NCI-H1417 treated with DMSO at 0.1 percent for 48 hours (cell line): ENCODE data around the gene KLC4.

ENCODE experiments used
- DNase-seq: peaks from one replicate; lab custom pipeline; 2025; lab: John Stamatoyannopoulos, UW

Gene KLC4

GRCh38 chr6:43059168-43060033 is at the start of gene KLC4, which contains the start of gene MRPL2:
Gene KLC4, plus strand, starts transcription at chr6:43059631. Its CDS starts 1,705 bp downstream, at chr6:43061336.
Gene MRPL2, minus strand, starts transcription at chr6:43059434. Its CDS starts 53 bp downstream, at chr6:43059381.
- DNase-seq: peak; percentile 91

GRCh38 chr6:43011207-43011606 is 48.2 kb upstream of the KLC4 start:
- DNase-seq: no peak

GRCh38 chr6:43012364-43012763 is 47.1 kb upstream of the KLC4 start:
- no peak for DNase-seq

GRCh38 chr6:43013097-43013842 is 46.2 kb upstream of the KLC4 start:
- DNase-seq: no peak

GRCh38 chr6:43013843-43014433 is 45.5 kb upstream of the KLC4 start, which contains the start of the genes KLHDC3 and MEA1:
Gene KLHDC3, plus strand, starts transcription at chr6:43014249. Its CDS starts 2,944 bp downstream, at chr6:43017193.
Gene MEA1, minus strand, starts transcription at chr6:43013946. Its CDS starts 133 bp downstream, at chr6:43013813.
- DNase-seq: peak; percentile 98

GRCh38 chr6:43014434-43014909 is 45.0 kb upstream of the KLC4 start:
- no peak for DNase-seq

GRCh38 chr6:43016176-43016942 is 43.1 kb upstream of the KLC4 start:
- no peak for DNase-seq

- no peak for DNase-seq
Observed at GRCh38 chr6:43016943-43017334, 42.5 kb upstream of the KLC4 start.

GRCh38 chr6:43019152-43019551 is 40.3 kb upstream of the KLC4 start:
- no peak for DNase-seq

- DNase-seq: no peak
Observed at GRCh38 chr6:43020052-43020705, 39.3 kb upstream of the KLC4 start.

GRCh38 chr6:43020847-43021246 is 38.6 kb upstream of the KLC4 start:
- no peak for DNase-seq

- DNase-seq: no peak
Observed at GRCh38 chr6:43021270-43022047, 38.0 kb upstream of the KLC4 start, which contains the start of gene RRP36. Gene RRP36, plus strand, starts transcription at chr6:43021623. Its CDS starts 32 bp downstream, at chr6:43021655.

GRCh38 chr6:43024436-43024835 is 35.0 kb upstream of the KLC4 start:
- DNase-seq: no peak

GRCh38 chr6:43026365-43026764 is 33.1 kb upstream of the KLC4 start:
- DNase-seq: no peak

- DNase-seq: no peak
Observed at GRCh38 chr6:43029120-43029519, 30.3 kb upstream of the KLC4 start.

GRCh38 chr6:43032326-43032725 is 27.1 kb upstream of the KLC4 start:
- no peak for DNase-seq

- no peak for DNase-seq
Observed at GRCh38 chr6:43033496-43034189, 25.8 kb upstream of the KLC4 start.

GRCh38 chr6:43034190-43034525 is 25.3 kb upstream of the KLC4 start:
- no peak for DNase-seq

- no peak for DNase-seq
Observed at GRCh38 chr6:43035495-43036194, 23.8 kb upstream of the KLC4 start.
